LNCaP clone FGC (cell line): ENCODE measurements around the gene CAPN14.
"Not testable (repeated sequence)": the region's sequence is repeated elsewhere in the genome, so short reads cannot be mapped to it uniquely, and the experiment has no call there.

ENCODE experiments used
- DNase-seq: peaks from one replicate; pipeline ENCODE4 v3.0.0-alpha.2; 2011; ENCODE audit warnings: low read depth
- H3K4me3 ChIP-seq: 2 replicates; pipeline ENCODE4 v1.5.1; 2011; ENCODE audit warnings: mild to moderate bottlenecking, low read depth, low read length, control low read depth
- TF ChIP-seq, protein P1 (sequence below): IDR thresholded peaks from 2 replicates; pipeline ENCODE4 v1.5.1; 2012; ENCODE audit warnings: mild to moderate bottlenecking; ENCODE audit not compliant: control insufficient read depth, insufficient read depth; ENCODE audit errors: extremely low read depth

Gene CAPN14

DNA sequence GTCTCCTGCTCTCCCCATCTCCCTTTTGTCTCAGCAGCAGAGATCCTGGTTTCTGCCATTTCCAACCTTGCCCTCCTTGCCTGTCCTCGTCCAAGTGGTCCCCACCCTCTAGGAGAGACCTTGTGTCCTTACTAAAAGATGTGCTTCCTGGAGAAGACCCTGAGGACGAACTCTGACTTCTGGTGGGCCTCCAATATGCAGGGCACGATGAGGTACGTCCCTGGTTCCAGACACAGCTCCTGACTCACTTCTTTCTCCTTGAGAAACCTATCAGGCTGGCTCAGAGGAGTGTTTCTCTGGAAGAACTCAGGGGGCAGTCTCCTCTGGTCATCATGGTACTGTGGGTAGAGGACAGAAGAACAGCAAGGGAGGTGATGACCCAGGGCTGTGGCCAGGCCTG lies 28.2 kb downstream of the CAPN14 start:
- TF ChIP-seq, protein P1, sequence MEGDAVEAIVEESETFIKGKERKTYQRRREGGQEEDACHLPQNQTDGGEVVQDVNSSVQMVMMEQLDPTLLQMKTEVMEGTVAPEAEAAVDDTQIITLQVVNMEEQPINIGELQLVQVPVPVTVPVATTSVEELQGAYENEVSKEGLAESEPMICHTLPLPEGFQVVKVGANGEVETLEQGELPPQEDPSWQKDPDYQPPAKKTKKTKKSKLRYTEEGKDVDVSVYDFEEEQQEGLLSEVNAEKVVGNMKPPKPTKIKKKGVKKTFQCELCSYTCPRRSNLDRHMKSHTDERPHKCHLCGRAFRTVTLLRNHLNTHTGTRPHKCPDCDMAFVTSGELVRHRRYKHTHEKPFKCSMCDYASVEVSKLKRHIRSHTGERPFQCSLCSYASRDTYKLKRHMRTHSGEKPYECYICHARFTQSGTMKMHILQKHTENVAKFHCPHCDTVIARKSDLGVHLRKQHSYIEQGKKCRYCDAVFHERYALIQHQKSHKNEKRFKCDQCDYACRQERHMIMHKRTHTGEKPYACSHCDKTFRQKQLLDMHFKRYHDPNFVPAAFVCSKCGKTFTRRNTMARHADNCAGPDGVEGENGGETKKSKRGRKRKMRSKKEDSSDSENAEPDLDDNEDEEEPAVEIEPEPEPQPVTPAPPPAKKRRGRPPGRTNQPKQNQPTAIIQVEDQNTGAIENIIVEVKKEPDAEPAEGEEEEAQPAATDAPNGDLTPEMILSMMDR: no peak
- H3K4me3 ChIP-seq: no peak overlapping the region
- no peak for DNase-seq

DNA sequence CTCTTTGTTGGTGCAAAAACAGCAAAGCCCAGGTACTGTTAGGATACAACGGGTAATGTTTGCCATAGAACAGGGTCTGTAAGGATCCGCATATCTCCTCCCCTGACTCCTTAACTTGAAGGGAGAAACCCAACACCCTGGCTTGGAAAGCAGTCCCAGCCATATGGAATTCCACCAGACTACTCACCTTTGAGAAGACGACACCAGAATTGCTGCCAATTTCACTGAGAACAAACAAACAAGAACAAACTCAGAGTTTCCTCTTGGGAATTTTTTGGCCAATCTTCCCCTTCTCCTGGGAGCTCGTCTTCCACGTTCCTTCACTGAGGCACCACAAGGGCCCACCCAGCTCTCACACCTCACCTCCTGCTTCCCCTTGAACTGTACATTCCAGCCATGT lies 29.2 kb downstream of the CAPN14 start:
- no peak overlapping the region; the same call in 1 of the 2 replicates for H3K4me3 ChIP-seq
- peak; percentile 98 for DNase-seq
- TF ChIP-seq, protein P1: no peak

DNA sequence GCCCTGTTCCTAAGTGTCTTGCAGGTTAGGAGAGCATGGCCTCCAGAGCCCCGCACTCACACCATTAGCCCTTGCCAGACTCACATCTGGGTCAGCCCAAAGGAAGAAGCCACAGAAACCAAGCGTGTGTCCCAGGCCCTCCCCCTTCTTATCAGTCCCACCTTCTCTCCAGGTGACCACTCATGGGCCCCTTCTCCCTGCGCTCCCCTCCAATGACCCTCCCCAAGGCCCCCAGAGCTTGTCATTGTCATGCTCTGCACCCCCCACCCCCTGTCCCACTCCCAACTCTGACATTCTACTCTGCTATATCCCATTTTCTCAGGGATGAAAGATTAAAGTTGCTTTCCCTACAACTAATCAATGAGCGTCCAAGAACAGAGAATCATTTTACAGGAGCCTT lies 30.1 kb downstream of the CAPN14 start:
- H3K4me3 ChIP-seq: no peak overlapping the region
- TF ChIP-seq, protein P1: no peak

DNA sequence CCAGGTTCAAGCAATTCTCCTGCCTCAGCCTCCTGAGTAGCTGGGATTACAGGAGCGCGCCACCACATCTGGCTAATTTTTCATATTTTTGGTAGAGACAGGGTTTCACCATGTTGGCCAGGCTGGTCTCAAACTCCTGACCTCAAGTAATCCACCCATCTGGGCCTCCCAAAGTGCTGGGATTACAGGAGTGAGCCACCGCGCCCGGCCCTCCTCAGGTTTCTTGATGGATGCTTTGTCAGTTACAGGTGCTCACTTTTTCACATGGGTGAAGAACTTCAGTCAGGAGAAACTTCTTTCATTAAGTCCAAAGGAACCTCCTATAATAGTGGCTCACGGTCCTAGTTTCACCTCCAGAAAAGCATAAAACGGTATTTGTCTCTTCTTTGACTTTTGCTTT lies 33.3 kb downstream of the CAPN14 start:
- not testable (repeated sequence) for DNase-seq, H3K4me3 ChIP-seq

More for the DNA sequence above, 30.1 kb downstream of the CAPN14 start:
- no peak for DNase-seq

GRCh38 chr2:31176742-31177141 lies 40.6 kb downstream of the CAPN14 start:
- no peak for DNase-seq
- TF ChIP-seq, protein P1: no peak
- H3K4me3 ChIP-seq: no peak overlapping the region

- TF ChIP-seq, protein P1: no peak
- no peak overlapping the region for H3K4me3 ChIP-seq
- no peak for DNase-seq
Measured at GRCh38 chr2:31171142-31171541, 46.2 kb downstream of the CAPN14 start.

- H3K4me3 ChIP-seq: no peak overlapping the region
- peak; percentile 26 for DNase-seq
- TF ChIP-seq, protein P1: peak; percentile 96
Measured at GRCh38 chr2:31170071-31170698, 47.1 kb downstream of the CAPN14 start.
